ENCODE data around the gene WDPCP. TPM values are rescaled to one million over a fixed set of nuclear protein-coding genes. Genes with fewer than 3 reads are reported as not detected.

The WDPCP gene
- total and polyA plus RNA-seq, 10 donors: 2.1 to 20.0 (median 13.3) TPM

DNA sequence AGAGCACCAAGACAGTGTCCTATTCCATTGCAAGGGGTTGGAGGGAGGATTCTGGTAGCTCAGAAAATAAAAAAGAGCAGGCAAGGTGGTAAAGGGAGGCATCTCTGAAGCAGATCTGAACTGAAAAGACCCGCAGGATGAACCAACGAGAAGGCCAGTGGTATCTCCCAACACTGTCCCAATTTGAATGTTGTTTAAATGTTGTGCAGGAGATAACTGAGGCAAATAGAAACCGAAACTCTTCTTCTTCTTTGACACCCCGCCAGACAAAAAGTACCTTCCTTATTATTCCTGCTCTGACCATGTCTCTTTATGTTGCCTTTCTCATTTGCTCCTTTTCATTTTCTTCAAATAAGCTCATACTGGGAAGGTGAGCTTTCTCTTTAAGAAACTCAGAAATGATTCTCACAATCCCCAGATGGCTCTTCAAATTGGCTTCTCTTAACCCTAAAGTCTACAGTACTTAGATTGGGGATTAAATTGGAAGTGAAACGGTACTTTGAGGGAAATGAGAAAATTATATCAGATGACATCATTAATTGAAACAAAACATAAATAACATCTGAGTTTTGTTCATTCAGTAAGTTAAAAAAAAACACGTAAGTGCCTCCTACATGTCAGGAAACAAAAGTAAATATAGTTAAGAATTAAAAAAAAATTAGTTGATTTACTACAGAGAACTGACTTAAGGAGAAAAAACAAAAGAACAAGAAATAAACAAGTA is 143.6 kb downstream of the WDPCP start:
- Histone ChIP-seq H3K27ac (no peak overlapping the region), H3K27me3 (replicated peaks in 1 of 7) (no peaks in the 10 kb centered on the region), H3K4me1 (no peaks in the 10 kb centered on the region), H3K36me3 (peaks cover 0 to 4% (median 0%) of the 10 kb centered on the region in 6 donors), H3K4me3 (no peak overlapping the region), H3K9me3 (no peaks in the 10 kb centered on the region)
- DNase-seq: no peak
- intact Hi-C loops (cut with DNase I; ENCODE audit: low total_unique reads): no loop called here
- WGBS, 5 donors: 68 to 78% (median 77%) methylated on average over 6 of the region's 6 CpGs
- TF ChIP-seq POLR2AphosphoS5 (IDR thresholded peaks at IDR 0.05): no peak
- no peak for TF ChIP-seq POLR2A (IDR thresholded peaks at IDR 0.05)
- TF ChIP-seq, protein P1, sequence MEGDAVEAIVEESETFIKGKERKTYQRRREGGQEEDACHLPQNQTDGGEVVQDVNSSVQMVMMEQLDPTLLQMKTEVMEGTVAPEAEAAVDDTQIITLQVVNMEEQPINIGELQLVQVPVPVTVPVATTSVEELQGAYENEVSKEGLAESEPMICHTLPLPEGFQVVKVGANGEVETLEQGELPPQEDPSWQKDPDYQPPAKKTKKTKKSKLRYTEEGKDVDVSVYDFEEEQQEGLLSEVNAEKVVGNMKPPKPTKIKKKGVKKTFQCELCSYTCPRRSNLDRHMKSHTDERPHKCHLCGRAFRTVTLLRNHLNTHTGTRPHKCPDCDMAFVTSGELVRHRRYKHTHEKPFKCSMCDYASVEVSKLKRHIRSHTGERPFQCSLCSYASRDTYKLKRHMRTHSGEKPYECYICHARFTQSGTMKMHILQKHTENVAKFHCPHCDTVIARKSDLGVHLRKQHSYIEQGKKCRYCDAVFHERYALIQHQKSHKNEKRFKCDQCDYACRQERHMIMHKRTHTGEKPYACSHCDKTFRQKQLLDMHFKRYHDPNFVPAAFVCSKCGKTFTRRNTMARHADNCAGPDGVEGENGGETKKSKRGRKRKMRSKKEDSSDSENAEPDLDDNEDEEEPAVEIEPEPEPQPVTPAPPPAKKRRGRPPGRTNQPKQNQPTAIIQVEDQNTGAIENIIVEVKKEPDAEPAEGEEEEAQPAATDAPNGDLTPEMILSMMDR (IDR thresholded peaks at IDR 0.05 in 8 of 11, conservative IDR thresholded peaks at IDR 0.05 in 3 of 11): no peak

DNA sequence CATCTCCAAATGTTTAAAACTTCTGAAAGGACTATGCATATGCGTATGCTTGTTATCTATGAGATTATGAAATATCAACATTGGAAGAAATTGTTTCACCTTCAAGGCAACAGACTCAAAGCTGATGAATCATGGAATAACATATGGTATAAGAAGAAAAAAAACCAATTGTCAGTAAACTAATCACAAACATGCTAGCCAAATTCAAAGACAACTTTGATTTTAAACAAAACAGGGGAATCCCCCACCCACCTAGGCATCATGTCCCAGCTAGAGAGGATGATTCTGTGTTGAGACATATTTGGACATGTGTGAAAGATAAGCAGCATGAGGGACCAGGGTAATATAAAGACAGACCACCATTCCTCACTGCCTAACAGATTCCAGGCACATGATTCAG is 147.7 kb downstream of the WDPCP start:
- H3K27me3 ChIP-seq (replicated peaks in 1 of 7): no peaks in the 10 kb centered on the region
- H3K36me3 ChIP-seq: peaks cover 0 to 10% (median 0%) of the 10 kb centered on the region in 6 donors
- no peak overlapping the region for H3K4me3 ChIP-seq
- 88 to 98% (median 96%) methylated on average over 1 of the region's 1 CpG for WGBS, 5 donors
- TF ChIP-seq POLR2AphosphoS5 (IDR thresholded peaks at IDR 0.05) (no peak), POLR2A (IDR thresholded peaks at IDR 0.05) (no peak)
- TF ChIP-seq, protein P1 (IDR thresholded peaks at IDR 0.05 in 8 of 11, conservative IDR thresholded peaks at IDR 0.05 in 3 of 11): no peak
- H3K27ac ChIP-seq: no peak overlapping the region
- DNase-seq: no peak
- no peaks in the 10 kb centered on the region for H3K9me3 ChIP-seq
- H3K4me1 ChIP-seq: no peaks in the 10 kb centered on the region
- intact Hi-C loops (cut with DNase I; ENCODE audit: low total_unique reads): no loop called here

DNA sequence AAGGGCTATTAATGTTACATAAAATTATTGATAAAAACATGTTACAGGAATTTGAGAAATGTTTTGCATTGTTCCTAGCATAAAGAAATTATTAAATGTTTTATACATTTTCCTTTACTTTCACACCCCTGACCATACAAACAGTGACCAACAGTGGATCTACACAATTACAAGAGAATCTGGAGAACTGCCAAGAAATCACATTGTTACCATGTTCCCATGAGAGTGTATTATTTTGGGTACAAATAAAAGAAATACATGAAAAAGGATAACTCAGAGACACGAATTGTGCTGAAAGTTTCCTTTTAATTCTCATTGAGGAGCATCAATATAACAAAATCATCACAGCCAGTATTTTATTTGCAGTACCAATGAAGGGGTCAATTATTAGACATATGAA is 150.1 kb downstream of the WDPCP start:
- Histone ChIP-seq H3K27me3 (replicated peaks in 1 of 7) (no peaks in the 10 kb centered on the region), H3K4me3 (no peak overlapping the region), H3K36me3 (peaks cover 0 to 10% (median 0%) of the 10 kb centered on the region in 6 donors), H3K4me1 (no peaks in the 10 kb centered on the region), H3K27ac (no peak overlapping the region), H3K9me3 (no peaks in the 10 kb centered on the region)
- 78 to 91% (median 89%) methylated on average over 1 of the region's 1 CpG for WGBS, 5 donors
- TF ChIP-seq POLR2AphosphoS5 (IDR thresholded peaks at IDR 0.05) (no peak), POLR2A (IDR thresholded peaks at IDR 0.05) (no peak)
- TF ChIP-seq, protein P1 (IDR thresholded peaks at IDR 0.05 in 8 of 11, conservative IDR thresholded peaks at IDR 0.05 in 3 of 11): no peak
- DNase-seq: no peak
- intact Hi-C loops (cut with DNase I; ENCODE audit: low total_unique reads): no loop called here

DNA sequence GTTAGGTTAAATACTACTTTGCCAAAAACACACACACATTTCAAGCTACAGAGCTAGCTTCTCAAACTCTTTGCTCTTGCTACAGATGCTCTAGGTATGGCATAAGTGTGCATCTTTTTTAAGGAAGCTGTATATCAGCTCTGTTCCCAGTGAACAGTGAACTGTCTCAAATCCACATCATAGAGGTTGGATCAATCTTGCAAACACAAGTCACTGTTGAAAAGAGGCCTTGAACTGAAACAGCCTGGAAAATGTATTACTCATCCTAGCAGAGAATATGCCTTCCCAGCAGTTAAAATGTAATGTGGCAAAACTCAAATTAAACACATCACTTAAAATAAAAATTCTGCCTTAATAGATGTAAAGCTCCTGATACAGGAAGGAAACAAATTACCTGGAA is 151.8 kb downstream of the WDPCP start:
- TF ChIP-seq, protein P1 (IDR thresholded peaks at IDR 0.05 in 8 of 11, conservative IDR thresholded peaks at IDR 0.05 in 3 of 11): no peak
- TF ChIP-seq POLR2AphosphoS5 (IDR thresholded peaks at IDR 0.05): no peak
- no peak for TF ChIP-seq POLR2A (IDR thresholded peaks at IDR 0.05)
- Histone ChIP-seq H3K27me3 (replicated peaks in 1 of 7) (no peaks in the 10 kb centered on the region), H3K27ac (no peak overlapping the region), H3K4me3 (no peak overlapping the region), H3K36me3 (peaks cover 0 to 10% (median 0%) of the 10 kb centered on the region in 6 donors), H3K4me1 (no peaks in the 10 kb centered on the region), H3K9me3 (no peaks in the 10 kb centered on the region)
- DNase-seq: no peak
- intact Hi-C loops (cut with DNase I; ENCODE audit: low total_unique reads): no loop called here

Measured in spleen (tissue), 11 donors.